Psoas muscle (tissue), 8 donors: ENCODE measurements around the gene LRRN2. TPM values are rescaled to one million over a fixed set of nuclear protein-coding genes. Genes with fewer than 3 reads are reported as not detected.

ENCODE experiments used
- ATAC-seq, 4 donors: fragments of 200-7000 bp; cut with Tn5 transposase; one replicate each; pipeline ENCODE4 v1.9.1; 2020; ENCODE audit warnings: moderate library complexity in 3 of 4, mild to moderate bottlenecking in 2 of 4
- DNase-seq, 2 donors: peaks; one replicate each; pipeline ENCODE4 v3.0.0-alpha.2; 2020
- H3K27ac ChIP-seq: fragments of 200-600 bp; one replicate; pipeline ENCODE4 v1.8.0; 2022
- H3K27me3 ChIP-seq, 3 donors: fragments of 200-600 bp in 1 of 3; one replicate each; pipeline versions ENCODE4 v1.6.1 to v1.8.0; 2013 to 2022; ENCODE audit warnings: low read length in 2 of 3, mild to moderate bottlenecking in 2 of 3, moderate library complexity in 1 of 3; ENCODE audit not compliant: insufficient read depth in 3 of 3
- H3K36me3 ChIP-seq, 2 donors: fragments of 200-600 bp in 1 of 2; one replicate each; pipeline versions ENCODE4 v1.6.1 to v1.8.0; 2013 to 2022; ENCODE audit warnings: low read depth in 1 of 2, mild to moderate bottlenecking in 1 of 2, moderate library complexity in 1 of 2; ENCODE audit not compliant: insufficient read depth in 1 of 2
- H3K4me1 ChIP-seq: fragments of 200-600 bp; one replicate; pipeline ENCODE4 v1.8.0; 2022
- H3K4me3 ChIP-seq: fragments of 200-600 bp; one replicate; pipeline ENCODE4 v1.8.0; 2022; ENCODE audit warnings: mild to moderate bottlenecking
- H3K9me3 ChIP-seq: fragments of 200-600 bp; one replicate; pipeline ENCODE4 v1.8.0; 2022
- CTCF ChIP-seq: fragments of 200-600 bp; IDR thresholded peaks from one replicate; pipeline ENCODE4 v1.8.0; 2022; ENCODE audit warnings: antibody characterized with exemption
- WGBS, 3 donors: extraction: QIAGEN DNeasy Blood & Tissue Kit; methylation state at CpG; one replicate each; pipeline versions ENCODE4 v1.1.6 to v1.1.7; 2013; 5-methylcytosine and 5-hydroxymethylcytosine counted together
- intact Hi-C, 2 donors: fragments of 100-400 bp; cut with DNase I; formaldehyde crosslinking; loops; one replicate each; pipeline versions ENCODE4 v1.11.0 to v1.14.2; 2022
- polyA plus RNA-seq, 3 donors: library from polyadenylated mRNA; stranded (reverse); fragments of 200-250 nt; gene quantifications; one replicate each; pipeline ENCODE4 v1.2.3, GENCODE V29; 2013
- total RNA-seq, 4 donors: library from RNA; stranded (reverse); fragmentation: NEBNext Ultra II Directional in 2 of 4; extraction: Animal tissue kit (Norgen Biotek cat#: 25700) in 2 of 4; gene quantifications; one replicate each; pipeline versions ENCODE4 v1.2.1 to v1.2.4, GENCODE V29; 2021 to 2023
- donor health status: healthy with polysubstance abuse.
- donor health status: DM: no; HTN: no; CAD: no; lungs with moderate emphysema.
- donor health status: Bipolar disorder and iron deficiency.
- donor health status: healthy.
- donor health status: DM: yes; HTN: yes; CAD: no.
- donor health status: DM: no; HTN: no; CAD: no.
- donor health status: DM: no; HTN: no; CAD: no.
- donor health status: DM: yes; HTN: yes; CAD: no.

LRRN2 gene
- total and polyA plus RNA-seq, 7 donors = 0.71 to 2.2 (median 0.94) TPM

DNA sequence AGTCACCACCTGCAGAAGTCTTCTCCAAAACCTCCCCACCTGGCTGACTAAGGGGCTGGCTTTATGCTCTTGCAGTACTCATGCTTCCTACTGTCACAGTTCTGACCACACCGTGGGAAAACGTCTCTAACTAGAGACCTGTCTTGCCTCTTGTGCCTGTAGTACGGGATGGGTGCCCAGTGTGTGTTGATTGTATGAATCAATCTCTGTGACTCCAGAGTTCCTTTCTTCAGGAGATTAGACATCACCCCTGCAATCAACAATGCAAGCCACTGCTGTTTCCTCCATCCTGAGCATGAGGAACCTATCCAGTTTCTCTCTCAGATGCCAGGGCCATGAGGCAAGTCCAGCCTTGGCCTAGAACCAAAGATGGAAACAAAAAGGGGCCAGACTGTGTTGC, 64.1 kb downstream of the LRRN2 start:
- TF ChIP-seq CTCF = no peak
- ATAC-seq (no peak), DNase-seq (no peak)
- Histone ChIP-seq H3K9me3 (no peaks in the 10 kb centered on the region), H3K27ac (no peak overlapping the region), H3K4me3 (no peak overlapping the region), H3K4me1 (no peaks in the 10 kb centered on the region), H3K27me3 (no peaks in the 10 kb centered on the region), H3K36me3 (no peaks in the 10 kb centered on the region)
- 73 to 81% (median 80%) methylated on average over 3 of the region's 3 CpGs for WGBS, 3 donors
- intact Hi-C loops = no loop called here

GRCh38 chr1:204619721-204620120, 65.8 kb downstream of the LRRN2 start:
- DNase-seq = no peak
- TF ChIP-seq CTCF = no peak
- no peak overlapping the region for H3K27ac ChIP-seq
- H3K27me3 ChIP-seq = no peaks in the 10 kb centered on the region
- H3K4me3 ChIP-seq = no peak overlapping the region
- no peaks in the 10 kb centered on the region for H3K36me3 ChIP-seq
- WGBS, 3 donors = 86 to 95% (median 86%) methylated on average over 13 of the region's 13 CpGs
- peak in 1 of 4 donors; percentile 20 for ATAC-seq
- intact Hi-C loops = no loop called here
- H3K9me3 ChIP-seq = no peaks in the 10 kb centered on the region
- no peaks in the 10 kb centered on the region for H3K4me1 ChIP-seq

DNA sequence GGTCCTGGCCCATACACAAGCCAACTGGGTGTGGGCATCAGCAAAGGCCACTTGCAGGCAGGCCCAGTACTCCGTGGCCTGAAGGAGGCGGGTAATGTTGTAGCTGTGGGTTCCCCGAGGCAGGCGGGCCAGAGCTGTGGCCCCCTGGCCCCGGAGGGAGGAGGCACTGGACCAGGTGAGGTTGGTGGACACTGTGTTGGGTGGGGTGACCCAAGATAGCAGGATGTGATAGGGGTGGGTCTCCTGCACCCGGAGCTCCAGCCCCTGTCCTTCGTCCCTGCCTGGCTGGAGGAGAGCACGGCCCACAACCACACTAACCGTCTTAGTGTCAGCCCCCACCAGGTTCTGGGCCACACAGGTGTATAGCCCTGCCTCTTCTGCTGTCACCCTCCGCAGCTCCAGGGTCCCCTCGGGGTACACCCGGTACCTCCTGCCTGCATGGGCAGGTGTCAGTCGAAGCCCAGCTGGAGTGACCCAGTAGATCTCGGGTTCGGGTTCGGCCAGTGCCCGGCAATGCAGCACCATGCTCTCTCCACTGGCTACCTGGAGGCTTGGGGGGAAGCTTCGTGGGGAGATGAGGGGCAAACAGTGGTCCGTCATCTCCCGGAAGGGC, 67.3 kb downstream of the LRRN2 start:
- WGBS, 3 donors = 88 to 90% (median 90%) methylated on average over 16 to 20 of the region's 20 CpGs
- no peak overlapping the region for H3K27ac ChIP-seq
- no peaks in the 10 kb centered on the region for H3K9me3 ChIP-seq
- no peak overlapping the region for H3K4me3 ChIP-seq
- intact Hi-C loops = no loop called here
- no peak for DNase-seq
- H3K4me1 ChIP-seq = no peaks in the 10 kb centered on the region
- ATAC-seq = no peak
- no peaks in the 10 kb centered on the region for H3K27me3 ChIP-seq
- H3K36me3 ChIP-seq = no peaks in the 10 kb centered on the region
- no peak for TF ChIP-seq CTCF

- 57 to 66% (median 59%) methylated on average over 13 of the region's 13 CpGs for WGBS, 3 donors
- DNase-seq (no peak), ATAC-seq (no peak)
- TF ChIP-seq CTCF = no peak
- H3K36me3 ChIP-seq = no peaks in the 10 kb centered on the region
- H3K4me3 ChIP-seq = no peak overlapping the region
- no peaks in the 10 kb centered on the region for H3K27me3 ChIP-seq
- H3K9me3 ChIP-seq = no peaks in the 10 kb centered on the region
- no peak overlapping the region for H3K27ac ChIP-seq
- intact Hi-C loops = no loop called here
- no peaks in the 10 kb centered on the region for H3K4me1 ChIP-seq
Measured at GRCh38 chr1:204617256-204618147, 68.0 kb downstream of the LRRN2 start.
